GM19395 (cell line): ENCODE results near the gene RAD51B.

ENCODE experiments used
- ATAC-seq: cut with Tn5 transposase; IDR thresholded peaks from one replicate; pipeline ENCODE4 v1.9.1; 2021; ENCODE audit warnings: mild to moderate bottlenecking, moderate library complexity; ENCODE audit not compliant: unreplicated experiment

Gene RAD51B

GRCh38 chr14:68682166-68683103 lies 862.9 kb downstream of the RAD51B start:
- ATAC-seq = no peak

GRCh38 chr14:68683326-68683725 lies 863.7 kb downstream of the RAD51B start:
- no peak for ATAC-seq

- no peak for ATAC-seq
Observed at GRCh38 chr14:68684466-68685418, 865.2 kb downstream of the RAD51B start.

- peak; percentile 78 for ATAC-seq
Observed at GRCh38 chr14:68685419-68686204, 866.0 kb downstream of the RAD51B start.

- ATAC-seq = no peak
Observed at GRCh38 chr14:68686205-68686465, 866.6 kb downstream of the RAD51B start.

GRCh38 chr14:68686724-68687123 lies 867.1 kb downstream of the RAD51B start:
- ATAC-seq = no peak

- no peak for ATAC-seq
Observed at GRCh38 chr14:68687746-68688145, 868.2 kb downstream of the RAD51B start.

- no peak for ATAC-seq
Observed at GRCh38 chr14:68688872-68689371, 869.3 kb downstream of the RAD51B start.

GRCh38 chr14:68689511-68689910 lies 869.9 kb downstream of the RAD51B start:
- no peak for ATAC-seq

GRCh38 chr14:68690089-68690958 lies 870.7 kb downstream of the RAD51B start:
- no peak for ATAC-seq

- ATAC-seq = no peak
Observed at GRCh38 chr14:68691031-68691791, 871.6 kb downstream of the RAD51B start.

GRCh38 chr14:68691792-68692118 lies 872.2 kb downstream of the RAD51B start:
- no peak for ATAC-seq

GRCh38 chr14:68692216-68692615 lies 872.6 kb downstream of the RAD51B start:
- ATAC-seq = no peak

- ATAC-seq = no peak
Observed at GRCh38 chr14:68692916-68693771, 873.6 kb downstream of the RAD51B start.

- no peak for ATAC-seq
Observed at GRCh38 chr14:68693926-68694325, 874.3 kb downstream of the RAD51B start.

- ATAC-seq = peak; percentile 3
Observed at GRCh38 chr14:68694516-68695235, 875.1 kb downstream of the RAD51B start.

GRCh38 chr14:68695326-68695768 lies 875.8 kb downstream of the RAD51B start:
- peak; percentile 91 for ATAC-seq

GRCh38 chr14:68695856-68696255 lies 876.3 kb downstream of the RAD51B start:
- no peak for ATAC-seq
